Measurements from ENCODE around the gene HAO1.

GRCh38 chr20:7926767-7927166 lies 13.5 kb downstream of the HAO1 start:
- TF ChIP-seq, protein P1, sequence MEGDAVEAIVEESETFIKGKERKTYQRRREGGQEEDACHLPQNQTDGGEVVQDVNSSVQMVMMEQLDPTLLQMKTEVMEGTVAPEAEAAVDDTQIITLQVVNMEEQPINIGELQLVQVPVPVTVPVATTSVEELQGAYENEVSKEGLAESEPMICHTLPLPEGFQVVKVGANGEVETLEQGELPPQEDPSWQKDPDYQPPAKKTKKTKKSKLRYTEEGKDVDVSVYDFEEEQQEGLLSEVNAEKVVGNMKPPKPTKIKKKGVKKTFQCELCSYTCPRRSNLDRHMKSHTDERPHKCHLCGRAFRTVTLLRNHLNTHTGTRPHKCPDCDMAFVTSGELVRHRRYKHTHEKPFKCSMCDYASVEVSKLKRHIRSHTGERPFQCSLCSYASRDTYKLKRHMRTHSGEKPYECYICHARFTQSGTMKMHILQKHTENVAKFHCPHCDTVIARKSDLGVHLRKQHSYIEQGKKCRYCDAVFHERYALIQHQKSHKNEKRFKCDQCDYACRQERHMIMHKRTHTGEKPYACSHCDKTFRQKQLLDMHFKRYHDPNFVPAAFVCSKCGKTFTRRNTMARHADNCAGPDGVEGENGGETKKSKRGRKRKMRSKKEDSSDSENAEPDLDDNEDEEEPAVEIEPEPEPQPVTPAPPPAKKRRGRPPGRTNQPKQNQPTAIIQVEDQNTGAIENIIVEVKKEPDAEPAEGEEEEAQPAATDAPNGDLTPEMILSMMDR (conservative IDR thresholded peaks at IDR 0.05; ENCODE audit: low read length) = peak; percentile 84
- TF ChIP-seq EZH2phosphoT487 (IDR thresholded peaks at IDR 0.05; ENCODE audit: borderline replicate concordance, low read depth, low read length) = no peak

Data from OCI-LY7 (cell line).